Islet of Langerhans (tissue), 1 donor: ENCODE results near the gene ERCC2.

Experiments
- FAIRE-seq: peaks from one replicate; lab custom pipeline; 2011; peaks lifted over from hg19 to GRCh38; lab: Jason Lieb, UNC

The ERCC2 gene

DNA sequence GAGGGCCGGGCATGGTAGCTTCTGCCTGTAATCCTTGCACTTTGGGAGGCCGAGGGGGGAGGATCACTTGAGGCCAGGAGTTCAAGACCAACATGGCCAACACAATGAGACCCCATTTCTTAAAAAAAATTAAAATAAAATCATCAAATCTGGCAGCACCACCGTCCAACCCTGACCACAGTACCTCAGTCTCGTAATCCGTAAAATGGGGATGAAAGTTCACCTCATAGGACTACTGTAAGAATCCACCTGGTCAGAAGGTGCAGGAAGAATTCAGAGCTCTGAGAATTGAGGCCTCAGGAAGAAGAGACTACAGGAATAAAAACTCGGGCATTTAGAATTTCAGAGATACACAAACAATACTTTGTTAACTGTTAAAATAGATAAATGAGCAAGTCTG lies 31.4 kb upstream of the ERCC2 start:
- no peak for FAIRE-seq

DNA sequence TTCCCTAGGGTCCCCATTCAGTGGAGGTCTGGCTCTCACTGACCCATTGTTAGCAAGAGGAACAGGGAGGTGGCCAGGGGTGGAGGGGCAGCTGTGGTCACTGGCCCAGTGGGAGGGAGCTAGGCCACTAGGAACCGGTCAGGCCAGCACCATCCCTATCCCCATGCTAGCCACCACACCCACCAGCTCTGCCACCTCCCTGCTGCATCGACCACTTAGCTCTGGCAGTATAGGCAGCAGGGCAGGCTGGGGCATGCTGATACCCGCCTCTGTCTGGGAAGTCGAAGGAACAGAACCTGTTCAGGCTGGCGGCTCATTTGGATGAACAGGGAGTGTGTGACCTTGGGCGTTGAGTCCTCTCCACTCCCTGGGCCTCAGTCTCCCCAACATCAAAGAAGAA lies 29.8 kb upstream of the ERCC2 start:
- FAIRE-seq = no peak

DNA sequence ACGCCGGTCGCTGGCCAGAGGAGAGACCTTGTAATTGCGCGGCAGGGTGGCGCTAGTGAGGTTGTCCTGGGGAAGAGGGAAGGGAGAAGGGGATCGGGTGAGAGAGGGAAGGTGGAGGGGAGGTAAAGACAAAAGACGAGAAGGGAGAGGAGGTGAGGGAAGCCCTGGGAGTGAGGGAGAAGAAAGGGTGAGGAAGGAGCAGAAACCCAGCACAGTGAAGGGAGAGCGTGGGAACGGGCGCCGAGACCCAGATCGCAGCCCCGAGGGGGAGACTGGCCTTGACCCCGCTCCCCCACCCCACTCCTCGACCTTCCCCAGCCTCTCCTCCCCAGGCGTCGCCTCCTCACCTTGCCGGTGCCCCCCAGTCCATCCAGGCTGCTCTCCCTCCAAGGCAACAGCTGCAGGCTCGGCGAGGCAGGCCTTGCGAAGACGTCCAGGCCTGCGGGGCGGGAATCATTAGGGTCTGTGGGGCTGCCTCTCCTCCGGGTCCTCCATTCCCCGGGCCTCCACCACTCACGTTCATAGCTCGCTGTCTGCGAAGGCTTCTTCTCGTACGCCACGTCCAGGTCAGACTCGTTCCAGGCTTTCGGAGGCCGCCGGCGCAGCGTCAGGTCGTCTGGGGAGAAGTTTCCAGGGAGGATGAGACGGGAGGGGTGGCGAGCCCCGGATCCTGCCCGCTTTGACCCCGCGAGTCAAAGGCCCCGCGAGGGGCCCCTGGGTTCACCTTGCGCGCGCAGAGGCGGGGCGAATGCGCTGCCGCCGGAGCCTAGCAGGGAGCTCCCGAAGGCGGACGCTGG lies 25.6 kb upstream of the ERCC2 start:
- FAIRE-seq = no peak

DNA sequence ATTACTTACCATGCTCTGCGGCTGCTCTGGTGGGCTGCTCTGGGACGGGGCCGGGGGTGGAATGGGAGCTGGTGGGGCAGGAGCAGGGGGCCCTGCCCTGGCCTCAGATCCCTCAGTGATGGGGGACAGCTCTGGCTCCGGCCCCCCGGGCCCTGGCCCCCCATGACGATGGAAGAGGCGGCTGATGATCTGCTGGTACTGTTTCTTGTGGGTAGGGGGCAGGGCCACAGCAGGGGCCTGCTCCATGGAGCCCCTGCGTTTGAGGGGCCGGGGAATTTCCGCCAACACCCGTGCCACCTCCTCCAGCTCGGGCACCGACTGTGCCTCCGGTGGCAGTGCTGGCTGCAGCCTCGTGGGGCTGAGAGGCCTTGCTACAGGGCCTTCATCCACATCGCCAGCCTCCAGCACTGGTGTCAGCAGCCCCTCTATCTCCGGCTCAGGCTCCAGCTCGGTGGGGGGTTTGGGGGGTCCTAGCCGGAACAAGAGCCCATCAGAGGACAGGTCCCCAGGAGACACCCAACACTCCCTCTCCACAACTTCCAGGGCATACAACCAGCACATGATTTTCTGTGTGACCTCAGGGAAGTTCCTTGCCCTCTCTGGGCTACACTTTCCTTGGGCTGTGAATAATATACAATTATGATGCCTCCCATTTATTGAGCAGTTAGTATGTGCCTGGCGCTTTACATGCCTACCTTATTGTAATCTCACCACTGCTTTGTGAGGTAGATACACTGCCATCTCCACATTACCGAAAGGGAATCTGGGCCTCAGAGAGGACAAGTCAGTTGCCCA lies 21.7 kb upstream of the ERCC2 start:
- no peak for FAIRE-seq

DNA sequence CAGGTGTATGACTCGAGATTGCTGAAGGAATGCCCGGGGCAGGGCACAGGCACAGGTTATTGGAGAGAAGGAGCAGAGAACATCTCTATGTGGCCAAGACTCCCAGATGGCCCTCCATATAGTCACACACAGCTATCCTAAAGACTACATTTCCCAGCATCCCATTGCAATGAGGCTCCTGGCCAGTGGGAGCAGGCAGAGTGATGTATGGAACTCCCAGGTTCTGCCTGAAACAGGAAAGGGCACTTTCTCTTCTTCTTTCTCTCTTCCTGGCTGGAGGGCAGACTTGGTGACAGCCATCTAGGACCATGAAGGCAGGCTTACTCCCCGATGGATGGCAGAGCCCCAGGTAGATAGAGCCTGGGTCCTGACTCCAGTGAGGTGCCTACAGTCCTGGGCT lies 21.0 kb upstream of the ERCC2 start:
- no peak for FAIRE-seq

DNA sequence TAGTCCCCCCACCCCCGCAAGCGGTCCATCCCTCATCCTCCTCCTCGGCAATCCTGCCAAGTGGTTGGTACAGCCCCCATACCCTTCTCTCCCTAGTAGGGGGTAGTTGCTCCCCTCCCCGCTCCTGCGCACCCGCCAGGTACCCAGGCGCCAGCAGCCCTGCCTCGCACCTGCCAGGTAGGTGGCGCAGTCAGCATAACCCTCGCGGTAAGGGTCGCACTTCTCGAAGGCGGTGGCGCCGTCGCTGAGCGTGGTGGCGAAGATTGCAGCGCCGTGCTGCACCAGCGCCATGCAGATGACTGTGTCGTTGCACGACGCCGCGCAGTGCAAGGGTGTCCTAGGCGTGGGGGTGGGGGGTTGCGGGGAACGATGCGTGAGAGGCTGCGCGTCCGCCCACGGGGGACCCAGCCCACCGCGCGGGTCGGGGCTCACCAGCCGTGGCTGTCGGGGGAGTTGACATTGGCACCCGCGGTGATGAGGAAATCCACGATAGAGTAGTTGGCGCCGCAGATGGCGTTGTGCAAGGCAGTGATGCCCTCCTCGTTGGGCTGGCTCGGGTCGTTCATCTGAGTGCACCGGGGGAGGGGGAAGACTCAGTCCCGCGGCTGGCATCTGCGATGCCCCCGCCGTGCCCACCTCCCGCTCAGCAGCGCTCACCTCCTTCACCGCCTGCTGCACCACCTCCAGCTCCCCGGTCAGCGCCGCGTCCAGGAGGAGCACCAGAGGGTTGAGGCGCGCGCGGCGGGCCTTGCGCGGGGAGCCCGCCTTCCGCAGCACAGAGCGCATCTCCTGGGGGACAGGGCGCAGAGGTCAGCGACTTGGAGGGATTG lies 15.2 kb upstream of the ERCC2 start:
- no peak for FAIRE-seq

DNA sequence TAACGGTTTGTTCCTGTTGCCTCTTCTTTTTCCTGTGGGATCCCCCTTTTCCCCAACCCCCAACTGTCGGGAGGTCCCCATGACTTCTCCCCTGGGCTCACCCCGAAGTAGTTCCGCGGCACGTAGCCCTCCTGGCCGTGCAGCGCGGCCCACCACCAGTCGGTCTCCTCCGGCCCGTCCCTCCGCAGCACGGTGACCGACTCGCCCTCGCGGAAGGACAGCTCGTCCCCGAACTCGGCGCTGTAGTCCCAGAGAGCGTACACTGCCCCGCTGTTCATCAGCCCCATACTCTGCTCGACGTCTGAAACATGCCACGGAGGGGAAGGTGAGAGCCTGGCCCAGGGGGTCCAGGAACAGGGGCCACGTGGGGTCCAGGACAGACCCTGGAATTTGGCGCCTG lies 12.1 kb upstream of the ERCC2 start:
- no peak for FAIRE-seq

DNA sequence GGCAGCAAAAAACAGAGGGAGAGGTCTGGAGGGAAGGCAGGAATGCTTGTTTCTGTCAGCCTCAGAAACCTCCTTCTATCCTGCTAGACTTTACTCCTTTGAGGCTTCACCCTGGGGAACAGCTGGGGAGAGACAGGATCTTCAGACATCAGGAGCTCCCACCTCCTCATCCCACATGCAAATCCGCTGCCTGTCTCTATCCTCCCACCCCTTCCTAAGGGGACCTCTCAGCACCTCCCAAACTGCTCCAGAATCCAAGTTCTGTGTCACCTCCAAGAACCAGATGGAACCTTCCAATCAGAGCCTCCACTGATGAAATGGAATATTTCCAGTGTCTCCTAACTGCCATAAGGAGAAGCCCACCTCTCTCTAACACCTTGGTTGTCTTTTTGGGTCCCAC lies 9.7 kb upstream of the ERCC2 start:
- FAIRE-seq = no peak

DNA sequence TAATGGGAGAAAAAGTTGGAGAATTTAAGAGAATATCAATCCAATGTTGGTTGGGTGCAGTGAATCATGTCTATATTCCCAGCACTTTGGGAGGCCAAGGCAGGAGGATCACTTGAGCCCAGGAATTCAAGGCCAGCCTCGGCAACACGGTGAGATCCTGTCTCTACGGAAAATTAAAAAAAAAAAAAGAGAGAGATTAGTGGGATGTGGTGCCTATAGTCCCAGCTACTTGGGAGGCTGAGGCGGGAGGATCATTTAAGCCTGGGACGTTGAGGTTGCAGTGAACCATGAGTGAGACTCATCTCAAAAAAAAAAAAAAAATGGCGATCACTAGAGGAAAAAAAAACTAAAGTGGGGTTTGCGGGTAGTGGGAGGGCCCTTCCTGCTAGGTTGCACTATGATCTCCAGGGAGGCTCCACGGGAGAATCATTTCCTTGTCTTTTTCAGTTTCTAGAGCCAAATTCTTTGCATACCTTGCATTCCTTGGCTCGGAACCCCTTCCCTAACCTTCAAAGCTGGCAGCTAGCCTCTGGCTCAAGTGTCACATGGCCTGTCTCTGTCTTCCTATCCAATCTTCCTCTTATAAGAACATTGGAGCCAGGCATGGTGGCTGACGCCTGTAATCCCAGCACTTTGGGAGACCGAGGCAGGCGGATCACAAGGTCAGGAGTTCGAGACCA lies 5.8 kb upstream of the ERCC2 start:
- no peak for FAIRE-seq

DNA sequence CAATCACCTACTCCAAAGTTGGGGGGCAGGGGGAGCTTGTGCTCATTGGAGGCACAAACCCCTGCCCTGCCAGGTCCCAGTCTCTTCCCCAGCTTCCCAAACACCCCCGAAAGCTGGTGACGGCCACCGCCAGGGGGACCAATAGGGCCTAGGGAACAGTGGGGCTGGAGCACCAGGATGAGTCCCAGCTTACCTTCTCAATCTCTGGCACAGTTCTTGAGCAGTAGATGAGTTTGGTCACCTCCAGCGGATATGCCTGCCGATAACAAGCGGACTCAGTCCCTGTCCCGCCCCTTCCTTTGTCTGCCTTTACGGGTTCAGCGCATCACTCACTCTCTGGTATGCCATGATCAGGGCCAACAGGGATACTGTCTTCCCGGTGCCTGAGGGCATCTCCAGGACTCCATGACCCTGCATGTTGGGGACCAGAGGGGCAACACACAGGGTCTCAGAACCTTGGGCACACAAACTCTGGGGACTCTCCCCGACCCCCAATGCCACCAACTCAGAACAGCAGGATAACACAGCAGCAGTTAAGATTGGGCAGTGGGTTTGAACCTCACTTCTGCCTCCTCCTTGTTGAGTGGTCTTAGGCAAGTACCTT lies 1.5 kb downstream of the ERCC2 start:
- FAIRE-seq = no peak

DNA sequence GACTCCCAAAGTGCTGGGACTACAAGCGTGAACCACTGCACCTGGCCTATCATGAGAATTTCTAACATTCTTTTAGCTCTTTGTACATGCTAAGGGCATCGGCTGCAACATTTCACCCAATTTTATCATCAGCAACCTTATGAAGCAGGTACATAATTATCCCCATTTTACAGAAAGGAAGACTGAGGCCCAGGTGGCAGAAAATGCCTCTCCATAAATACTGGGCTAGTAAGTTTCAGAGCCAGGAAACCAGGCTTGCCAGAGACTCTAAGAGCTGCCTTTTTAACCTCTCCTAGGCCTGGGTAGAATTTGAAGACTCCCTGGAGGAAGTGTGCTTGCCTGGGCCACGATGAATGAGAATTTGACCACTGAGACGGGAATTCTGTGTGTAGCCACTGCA lies 2.2 kb downstream of the ERCC2 start:
- no peak for FAIRE-seq

DNA sequence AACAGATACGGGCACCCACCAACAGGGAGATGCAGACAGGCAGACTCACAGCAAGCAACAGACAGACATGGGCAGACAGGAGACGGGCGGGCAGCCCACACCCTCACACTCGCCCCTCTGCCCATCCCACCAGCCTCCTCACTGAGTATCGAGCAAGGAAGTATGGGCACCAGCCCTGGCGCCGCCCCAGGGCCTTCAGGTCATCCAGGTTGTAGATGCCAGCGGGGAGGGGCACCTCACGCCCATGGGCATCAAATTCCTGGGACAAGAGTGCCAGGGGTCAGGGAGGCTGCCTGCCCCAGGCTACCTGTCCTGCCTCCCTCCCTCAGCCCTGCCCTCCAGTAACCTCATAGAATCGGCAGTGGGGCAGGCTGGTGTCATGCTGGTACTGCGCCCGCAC lies 5.7 kb downstream of the ERCC2 start:
- FAIRE-seq = no peak

DNA sequence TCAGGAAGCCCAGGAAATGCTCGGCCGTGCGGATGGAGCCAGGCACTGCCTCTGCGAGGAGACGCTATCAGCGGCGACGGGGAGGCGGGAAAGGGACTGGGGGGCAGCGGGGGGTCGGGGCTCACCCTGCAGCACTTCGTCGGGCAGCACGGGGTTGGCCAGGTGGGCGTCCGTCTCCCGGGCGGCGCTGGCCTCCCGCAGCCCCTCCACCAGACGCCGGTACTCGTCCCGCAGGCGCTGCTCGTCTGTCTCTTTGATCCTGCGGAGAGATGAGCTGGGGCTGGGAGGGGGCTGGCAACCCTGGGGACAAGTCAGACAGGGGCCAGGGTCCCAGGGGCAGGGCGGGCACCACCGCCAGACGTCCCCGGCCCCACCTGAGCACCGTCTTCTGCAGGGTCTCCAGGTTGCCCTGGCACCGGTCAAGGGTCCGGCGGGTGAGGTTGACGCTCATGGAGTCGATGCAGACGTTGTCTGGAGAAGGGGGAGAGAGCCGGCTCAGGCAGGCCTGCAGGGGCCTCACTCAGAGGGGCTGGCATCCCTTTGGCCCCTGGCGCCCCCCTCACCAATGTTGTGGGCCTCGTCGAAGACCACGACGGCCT lies 6.4 kb downstream of the ERCC2 start:
- FAIRE-seq = no peak

DNA sequence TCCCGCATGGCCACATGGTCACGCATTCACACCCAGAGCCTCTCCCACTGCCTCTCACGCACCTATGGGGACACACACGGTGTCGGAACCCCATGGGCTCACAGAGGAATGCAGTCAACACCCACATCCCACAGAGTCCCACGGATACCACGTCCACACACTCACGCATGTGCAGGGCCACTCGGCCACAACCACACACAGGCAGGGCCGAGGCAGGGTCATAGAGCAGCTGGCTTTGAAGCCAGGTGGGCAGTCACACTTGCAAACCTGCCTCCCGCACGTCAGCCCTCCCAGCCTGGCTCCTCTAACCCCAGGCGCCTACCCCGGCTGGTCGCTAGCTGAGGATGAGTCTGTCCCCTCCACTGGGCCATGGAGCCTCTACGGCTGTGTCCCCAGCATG lies 8.1 kb downstream of the ERCC2 start:
- no peak for FAIRE-seq

DNA sequence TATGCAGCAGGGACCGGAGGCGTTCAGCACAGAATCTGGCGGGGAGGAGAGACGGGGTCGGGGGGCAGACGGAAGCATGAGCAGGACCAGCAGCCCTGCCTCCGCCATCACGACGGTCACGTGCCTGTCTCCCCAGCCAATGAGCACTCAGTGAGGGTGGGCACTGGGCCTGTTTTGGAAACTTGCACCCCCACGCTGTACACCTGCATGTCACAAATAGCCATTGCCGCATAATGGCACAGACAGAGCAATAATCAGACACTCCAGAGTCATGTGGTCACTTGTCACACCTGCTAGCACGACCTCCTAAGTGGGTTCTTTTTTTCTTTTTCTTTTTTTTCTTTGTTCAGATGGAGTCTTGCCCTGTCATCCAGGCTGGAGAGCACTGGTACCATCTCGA lies 8.8 kb downstream of the ERCC2 start:
- FAIRE-seq = no peak

DNA sequence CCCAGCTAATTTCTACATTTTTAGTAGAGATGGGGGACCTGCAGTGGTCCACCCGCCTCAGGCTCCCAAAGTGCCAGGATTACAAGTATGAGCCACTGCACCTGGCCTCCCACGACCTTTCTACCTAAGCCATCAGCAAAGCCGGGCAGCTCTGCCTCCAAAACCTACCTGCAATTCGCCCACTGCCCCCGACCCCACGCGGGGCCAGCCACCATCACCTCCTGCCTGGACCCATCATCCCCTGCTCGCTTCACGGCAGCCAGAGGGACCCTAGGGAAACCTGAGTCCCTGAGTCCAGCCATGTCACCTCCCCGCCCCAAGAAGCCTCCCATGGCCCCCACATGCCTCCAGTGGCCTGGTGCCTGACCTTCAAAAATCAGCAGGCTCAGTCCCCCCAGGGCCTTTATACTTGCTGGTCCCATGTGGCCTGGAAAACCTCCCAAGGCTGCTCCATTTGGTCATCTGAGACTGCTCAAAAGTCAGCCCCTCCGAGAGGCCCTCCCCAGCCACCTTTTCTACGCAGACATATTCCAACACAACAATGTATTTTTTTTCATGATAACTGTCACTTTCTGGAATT lies 12.1 kb downstream of the ERCC2 start:
- FAIRE-seq = no peak

DNA sequence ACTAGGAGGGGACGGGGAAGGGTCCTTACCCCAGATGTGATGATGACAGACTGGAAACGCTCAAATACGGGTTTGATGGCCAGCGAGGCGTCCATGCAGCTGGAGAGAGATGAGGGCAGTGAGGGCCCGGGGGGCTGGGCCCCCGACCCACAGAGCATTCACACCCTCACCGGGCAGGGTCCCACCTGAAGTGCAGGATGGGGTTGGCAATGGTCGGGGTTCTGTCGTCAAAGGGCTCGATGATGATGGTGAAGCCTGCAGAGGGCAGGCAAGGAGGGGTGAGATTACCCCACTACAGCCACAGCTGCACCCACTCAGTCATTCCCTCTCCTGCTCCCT lies 13.0 kb downstream of the ERCC2 start:
- no peak for FAIRE-seq

DNA sequence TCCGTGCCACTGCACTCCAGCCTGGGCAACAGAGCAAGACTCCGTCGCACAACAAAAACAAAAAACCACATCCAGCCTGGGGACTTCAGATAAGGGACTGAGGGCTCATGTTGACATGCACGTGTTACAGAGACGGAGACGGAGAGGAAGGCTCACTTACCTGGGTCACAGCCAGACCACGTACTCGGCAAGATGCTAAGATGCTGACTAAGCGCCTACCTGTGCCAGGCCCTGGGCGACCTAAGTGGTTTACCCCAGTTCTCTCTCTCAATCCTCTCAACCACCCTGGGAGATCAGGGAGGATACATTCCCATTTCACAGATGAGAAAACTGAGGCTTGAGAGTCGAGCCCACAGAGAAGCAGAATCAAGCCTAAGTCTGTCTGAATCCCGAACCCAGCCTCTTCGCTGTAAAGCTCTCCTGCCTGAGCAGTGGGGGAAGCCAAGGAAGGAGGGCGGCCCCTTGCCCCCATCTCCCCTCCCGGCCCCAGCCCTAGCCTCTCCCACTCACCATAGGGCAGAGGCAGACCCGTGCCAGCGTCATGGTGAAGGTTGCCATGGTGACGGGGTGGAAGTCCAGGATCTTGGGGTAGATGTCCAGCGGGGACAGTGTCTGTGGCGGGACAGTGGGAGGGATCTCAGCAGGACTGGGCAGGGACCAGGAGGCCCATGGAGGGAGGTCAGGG lies 13.5 kb downstream of the ERCC2 start:
- FAIRE-seq = no peak

DNA sequence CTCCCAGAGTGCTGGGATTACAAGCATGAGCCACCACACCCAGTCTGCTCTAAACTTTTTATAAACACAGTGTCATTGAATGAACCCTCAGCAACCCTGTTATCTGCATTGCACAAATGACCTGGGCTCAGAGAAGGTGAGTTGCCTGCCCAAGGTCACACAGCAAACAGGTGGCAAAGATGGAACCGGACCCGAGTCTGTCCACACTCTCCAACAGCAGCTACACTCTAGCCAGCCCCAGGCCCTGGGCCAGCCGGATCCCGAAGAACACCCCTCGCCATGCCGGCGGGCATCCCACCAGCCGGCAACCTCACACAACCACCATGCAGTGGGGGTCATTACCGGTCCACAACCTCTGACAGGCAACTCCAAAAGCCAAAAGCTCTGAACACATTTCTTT lies 14.5 kb downstream of the ERCC2 start:
- FAIRE-seq = no peak

DNA sequence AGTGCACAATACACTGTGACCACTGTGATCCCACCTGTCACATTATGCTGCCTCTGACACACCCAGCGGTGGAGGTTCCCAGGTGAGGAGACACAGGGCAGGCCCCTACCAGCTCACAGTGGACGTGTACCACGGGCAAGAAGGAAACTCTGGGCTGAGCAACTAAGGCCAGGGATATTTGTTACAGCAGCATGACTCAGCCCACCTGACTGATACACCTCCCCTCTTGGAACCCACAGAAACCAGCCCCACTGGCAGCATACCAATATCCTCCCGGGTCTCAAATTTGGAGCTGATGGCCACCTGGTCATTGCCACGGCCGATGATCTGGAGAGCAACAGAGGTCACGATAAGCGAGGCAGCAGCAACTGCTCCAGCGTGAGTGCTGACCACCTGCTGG lies 15.0 kb downstream of the ERCC2 start:
- FAIRE-seq = no peak
